Activated CD4-positive, alpha-beta T cell treated with anti-CD3 and anti-CD28 coated beads, Interleukin-2, amount 50 U/mL, for 48 hours (primary cell): ENCODE measurements around the gene ZNF561.

Source experiments
- DNase-seq, 2 experiments: peaks; one replicate each; pipeline ENCODE4 v3.0.0-alpha.2; 2020

The ZNF561 gene

DNA sequence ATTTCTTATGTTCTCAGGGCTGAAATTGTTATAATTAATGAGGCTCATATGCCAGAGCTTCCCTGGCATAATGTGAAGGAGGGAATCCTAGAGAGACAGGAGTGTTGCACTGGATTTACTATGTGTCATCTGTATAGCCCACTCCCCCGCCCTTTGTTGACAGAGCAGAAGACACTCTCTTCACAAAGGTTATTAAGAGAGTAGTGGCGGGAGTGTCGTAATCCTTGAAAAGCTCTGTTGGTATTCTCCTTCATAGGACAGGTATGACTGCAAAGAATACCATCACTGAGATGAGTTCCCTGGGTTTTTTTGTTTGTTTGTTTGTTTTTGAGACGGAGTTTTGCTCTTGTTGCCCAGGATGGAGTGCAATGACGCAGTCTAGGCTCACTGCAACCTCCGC is 50.8 kb downstream of the ZNF561 start:
- no peak for DNase-seq

- no peak for DNase-seq
Observed at GRCh38 chr19:9566729-9567128, 54.3 kb downstream of the ZNF561 start.

- no peak for DNase-seq
Observed at GRCh38 chr19:9565900-9566705, 54.9 kb downstream of the ZNF561 start.
